ENCODE measurements around the gene RAB11FIP4.
"Not testable (repeated sequence)": the region's sequence is repeated elsewhere in the genome, so short reads cannot be mapped to it uniquely, and the experiment has no call there.

Gene RAB11FIP4

GRCh38 chr17:31391496-31391949 is at the start of gene RAB11FIP4:
Gene RAB11FIP4 (plus strand): TSS chr17:31391675. CDS start chr17:31391853, 178 bp downstream.
- DNase-seq (ENCODE audit: low read depth in 2 of 2), result no peak

GRCh38 chr17:31345191-31345747 is 46.2 kb upstream of the RAB11FIP4 start:
- not testable (repeated sequence) for DNase-seq (ENCODE audit: low read depth in 2 of 2)

- DNase-seq (ENCODE audit: low read depth in 2 of 2), result no peak
Observed at GRCh38 chr17:31349454-31349853, 42.0 kb upstream of the RAB11FIP4 start.

GRCh38 chr17:31355935-31356334 is 35.5 kb upstream of the RAB11FIP4 start:
- no peak for DNase-seq (ENCODE audit: low read depth in 2 of 2)

- no peak for DNase-seq (ENCODE audit: low read depth in 2 of 2)
Observed at GRCh38 chr17:31357091-31357490, 34.4 kb upstream of the RAB11FIP4 start.

- no peak for DNase-seq (ENCODE audit: low read depth in 2 of 2)
Observed at GRCh38 chr17:31357839-31358394, 33.6 kb upstream of the RAB11FIP4 start.

- DNase-seq (ENCODE audit: low read depth in 2 of 2), result no peak
Observed at GRCh38 chr17:31364012-31364411, 27.5 kb upstream of the RAB11FIP4 start.

- DNase-seq (ENCODE audit: low read depth in 2 of 2), result no peak
Observed at GRCh38 chr17:31366088-31366487, 25.4 kb upstream of the RAB11FIP4 start.

- no peak for DNase-seq (ENCODE audit: low read depth in 2 of 2)
Observed at GRCh38 chr17:31369266-31369665, 22.2 kb upstream of the RAB11FIP4 start.

GRCh38 chr17:31371511-31372097 is 19.9 kb upstream of the RAB11FIP4 start:
- no peak for DNase-seq (ENCODE audit: low read depth in 2 of 2)

- no peak for DNase-seq (ENCODE audit: low read depth in 2 of 2)
Observed at GRCh38 chr17:31373150-31374093, 18.1 kb upstream of the RAB11FIP4 start.

- no peak for DNase-seq (ENCODE audit: low read depth in 2 of 2)
Observed at GRCh38 chr17:31374094-31374447, 17.4 kb upstream of the RAB11FIP4 start.

- no peak for DNase-seq (ENCODE audit: low read depth in 2 of 2)
Observed at GRCh38 chr17:31374503-31374902, 17.0 kb upstream of the RAB11FIP4 start.

- DNase-seq (ENCODE audit: low read depth in 2 of 2), result no peak
Observed at GRCh38 chr17:31378638-31379037, 12.8 kb upstream of the RAB11FIP4 start.

GRCh38 chr17:31379597-31380205 is 11.8 kb upstream of the RAB11FIP4 start:
- DNase-seq (ENCODE audit: low read depth in 2 of 2), result no peak

GRCh38 chr17:31381165-31381668 is 10.3 kb upstream of the RAB11FIP4 start:
- DNase-seq (ENCODE audit: low read depth in 2 of 2), result no peak

GRCh38 chr17:31382668-31383275 is 8.7 kb upstream of the RAB11FIP4 start:
- not testable (repeated sequence) for DNase-seq (ENCODE audit: low read depth in 2 of 2)

- not testable (repeated sequence) for DNase-seq (ENCODE audit: low read depth in 2 of 2)
Observed at GRCh38 chr17:31383488-31383887, 8.0 kb upstream of the RAB11FIP4 start.

- no peak for DNase-seq (ENCODE audit: low read depth in 2 of 2)
Observed at GRCh38 chr17:31385428-31386285, 5.8 kb upstream of the RAB11FIP4 start.

GRCh38 chr17:31386542-31387075 is 4.9 kb upstream of the RAB11FIP4 start:
- DNase-seq (ENCODE audit: low read depth in 2 of 2), result no peak

Measured in stimulated activated CD4-positive, alpha-beta T cell treated with anti-CD3 and anti-CD28 coated beads, Interleukin-15, amount 100 ng/mL, for 48 hours (primary cell).